Measurements from ENCODE around the gene AMFR. TPM values are rescaled to one million over a fixed set of nuclear protein-coding genes. Genes with fewer than 3 reads are reported as not detected.
A peak's percentile ranks its signal among the peaks of the same experiment; 100 is the strongest.

AMFR gene
- total RNA-seq, 1 experiment from 2014 or later: 209 TPM

GRCh38 chr16:56364865-56365264 is 60.5 kb downstream of the AMFR start:
- DNase-seq (ENCODE audit: extremely low read depth, low read depth): no peak

DNA sequence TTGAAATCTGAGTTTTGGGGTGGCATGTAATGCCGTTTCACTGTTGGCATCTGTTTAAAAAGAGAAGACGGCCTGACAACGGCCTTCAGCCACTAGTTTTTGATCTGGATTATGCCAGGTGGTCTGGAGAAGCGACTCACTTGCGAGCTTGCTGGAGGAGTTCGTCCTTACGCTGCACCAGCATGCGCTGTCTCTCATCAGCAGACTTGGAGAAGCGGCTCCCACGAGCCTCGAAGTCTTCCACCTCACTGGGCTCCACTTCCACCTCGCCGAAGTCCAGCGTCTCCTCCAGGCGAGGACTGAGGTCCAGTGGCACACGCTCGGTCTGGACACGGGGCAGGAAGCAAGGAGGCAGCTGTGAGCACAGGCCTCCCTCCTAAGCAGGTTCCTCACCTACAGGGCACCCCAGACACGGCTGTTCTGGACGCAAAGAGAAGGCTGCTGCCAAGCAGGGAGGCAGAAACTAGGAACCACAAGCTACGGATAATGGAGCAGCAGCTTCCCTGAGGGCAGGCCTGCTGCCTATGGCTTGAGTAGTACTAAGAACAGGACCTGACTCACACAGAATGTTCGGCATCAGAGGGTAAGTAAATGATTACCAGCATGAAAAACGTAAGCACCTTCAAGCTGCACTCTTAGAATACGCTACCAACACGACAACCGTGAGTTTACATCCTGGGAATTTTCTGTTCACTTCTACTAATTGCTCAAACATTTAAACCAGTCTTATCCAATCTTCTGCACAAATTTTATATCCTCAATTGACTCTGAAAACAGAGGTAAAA is 61.4 kb downstream of the AMFR start:
- no peak for DNase-seq (ENCODE audit: extremely low read depth, low read depth)

DNA sequence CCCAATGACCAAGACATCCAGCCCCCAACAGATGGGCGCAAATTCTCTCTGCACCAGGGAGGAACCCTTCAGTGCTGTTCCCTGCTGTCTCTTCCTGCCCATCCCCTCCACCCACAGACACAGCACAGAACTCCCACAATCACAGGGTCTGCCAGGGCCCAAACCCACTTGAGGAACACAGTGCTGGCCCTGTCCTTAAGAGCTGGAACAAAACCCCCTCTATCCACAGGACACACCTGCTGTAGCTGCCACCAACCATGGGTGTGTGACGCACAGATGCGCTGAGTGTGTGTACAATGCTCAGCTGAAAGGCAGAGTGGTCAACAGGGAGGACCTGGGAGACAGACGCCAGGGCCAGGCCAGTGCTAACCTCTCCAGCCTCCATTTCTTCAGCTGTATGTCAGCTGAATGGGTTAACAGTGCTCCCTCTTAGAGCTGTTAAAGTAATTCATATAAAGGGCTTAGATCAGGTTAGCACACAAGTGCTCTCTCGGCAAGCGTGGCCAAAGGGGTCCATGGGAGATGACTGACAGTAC is 62.1 kb downstream of the AMFR start:
- DNase-seq (ENCODE audit: extremely low read depth, low read depth): no peak

DNA sequence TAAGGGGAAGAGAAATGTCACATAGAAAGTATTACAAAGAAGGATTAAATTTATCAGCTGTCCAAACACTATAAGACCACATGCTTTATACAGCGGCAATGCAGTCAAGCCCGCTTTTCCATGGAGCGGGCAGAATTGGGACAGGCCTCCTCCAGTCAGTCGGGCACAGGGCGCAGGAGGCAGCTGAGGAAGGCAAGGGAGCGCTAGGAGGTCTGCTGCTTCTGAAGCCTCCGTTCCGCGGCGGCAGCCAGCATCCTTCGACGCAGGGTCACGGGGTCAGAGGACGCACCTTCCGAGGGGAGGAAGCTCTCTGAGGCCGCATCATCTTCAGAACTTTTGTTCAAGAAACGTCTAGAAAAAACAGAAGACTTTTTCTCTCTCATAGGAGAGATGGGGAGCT is 62.6 kb downstream of the AMFR start:
- no peak for DNase-seq (ENCODE audit: extremely low read depth, low read depth)

- no peak for DNase-seq (ENCODE audit: extremely low read depth, low read depth)
Observed at GRCh38 chr16:56362057-56362655, 63.2 kb downstream of the AMFR start.

- DNase-seq (ENCODE audit: extremely low read depth, low read depth): no peak
Observed at GRCh38 chr16:56360117-56361008, 65.0 kb downstream of the AMFR start.

DNA sequence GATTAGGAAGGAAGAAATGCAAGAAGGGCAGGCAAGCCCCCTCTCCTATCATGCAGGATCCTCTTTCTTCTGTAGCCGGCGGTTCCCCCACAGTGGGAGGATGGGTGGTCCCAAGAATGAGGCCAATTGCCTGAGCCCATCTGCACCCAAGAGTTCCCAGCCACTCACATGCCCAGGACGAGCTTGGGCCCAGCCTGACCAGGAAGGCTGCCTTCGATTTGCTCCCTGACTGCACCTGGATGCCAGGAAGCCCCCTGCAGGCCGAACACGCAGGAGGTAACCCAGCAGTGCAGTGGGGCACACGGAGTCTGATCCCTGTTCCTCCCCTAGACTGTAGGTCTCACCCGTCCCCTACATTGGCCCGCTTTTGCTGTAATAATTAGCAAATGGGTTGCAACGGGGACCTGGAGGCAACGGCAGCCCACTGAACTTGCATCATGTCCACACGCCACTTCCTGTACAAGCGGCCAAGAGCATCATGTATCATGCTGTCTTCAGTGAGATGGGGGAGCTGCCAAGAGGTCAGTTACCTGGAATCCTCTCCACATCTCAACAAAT is 67.5 kb downstream of the AMFR start:
- DNase-seq (ENCODE audit: extremely low read depth, low read depth): no peak

GRCh38 chr16:56357241-56357764 is 68.0 kb downstream of the AMFR start:
- DNase-seq (ENCODE audit: extremely low read depth, low read depth): no peak

DNA sequence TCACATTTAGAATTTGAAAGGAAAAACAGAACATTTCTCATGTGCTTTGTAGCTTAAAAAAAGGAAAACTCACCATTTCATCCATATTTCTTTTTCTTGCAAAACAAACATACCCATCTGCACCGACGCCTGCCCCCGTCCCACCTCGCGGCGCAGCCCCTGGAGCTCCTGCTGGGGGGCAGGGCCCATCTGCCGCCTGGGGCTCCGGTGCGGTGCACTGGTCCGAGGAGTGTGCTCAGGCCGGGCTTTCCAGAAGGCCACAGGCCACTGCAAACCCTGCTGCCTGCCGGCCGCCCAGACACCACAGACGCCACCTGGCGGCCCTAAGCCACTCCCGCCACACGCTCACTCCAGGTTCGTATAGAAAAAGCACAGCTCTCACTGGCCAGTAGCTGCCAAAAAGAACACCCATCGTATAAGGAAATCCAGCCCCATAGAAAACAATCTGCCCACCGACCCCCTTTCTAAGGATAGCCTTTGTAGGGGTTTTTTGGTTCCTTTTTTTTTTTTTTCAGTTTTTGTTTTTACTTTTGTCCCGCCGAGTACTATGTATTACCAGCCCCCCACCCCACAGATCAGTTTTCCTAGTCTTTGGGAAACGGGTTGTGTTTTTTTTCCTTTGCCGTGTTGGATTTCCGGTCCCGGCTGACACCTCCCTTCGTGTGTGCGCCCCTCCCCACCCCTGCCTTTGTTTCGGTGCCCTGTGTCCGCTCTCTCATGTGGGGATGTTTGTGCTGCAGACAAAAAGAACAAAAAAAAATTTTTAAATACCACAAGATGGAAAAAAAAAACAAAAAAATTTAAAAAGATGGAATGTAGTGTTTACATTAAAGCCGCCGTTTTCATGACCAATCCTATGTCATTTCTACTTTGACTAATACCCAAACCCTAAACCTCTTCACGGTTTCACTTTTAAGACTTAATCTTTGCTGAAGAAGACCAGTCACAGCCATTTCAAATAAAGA is 68.8 kb downstream of the AMFR start:
- peak; percentile 83 for DNase-seq (ENCODE audit: extremely low read depth, low read depth)

DNA sequence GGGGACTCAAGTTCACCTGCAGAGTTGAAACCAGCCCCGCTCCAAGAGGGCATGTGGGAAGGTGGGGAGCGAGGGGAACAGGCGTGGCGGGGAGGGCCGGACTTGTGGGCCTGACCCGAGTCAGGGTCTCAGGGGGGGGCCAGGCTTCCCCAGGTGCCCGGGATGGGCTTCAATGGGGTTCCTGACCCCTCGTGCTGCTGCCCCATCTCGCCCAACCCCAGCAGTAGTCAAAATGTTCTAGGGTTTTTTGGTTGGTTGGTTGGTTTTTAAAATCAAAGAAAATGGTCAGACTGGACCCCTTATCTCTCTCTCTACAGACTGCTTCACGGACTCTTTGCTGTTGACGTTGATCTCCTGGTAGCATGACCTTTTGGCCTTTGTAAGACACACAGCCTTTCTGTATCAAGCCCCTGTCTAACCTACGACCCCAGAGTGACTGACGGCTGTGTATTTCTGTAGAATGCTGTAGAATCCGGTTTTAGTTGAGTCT is 69.5 kb downstream of the AMFR start:
- no peak for DNase-seq (ENCODE audit: extremely low read depth, low read depth)

DNA sequence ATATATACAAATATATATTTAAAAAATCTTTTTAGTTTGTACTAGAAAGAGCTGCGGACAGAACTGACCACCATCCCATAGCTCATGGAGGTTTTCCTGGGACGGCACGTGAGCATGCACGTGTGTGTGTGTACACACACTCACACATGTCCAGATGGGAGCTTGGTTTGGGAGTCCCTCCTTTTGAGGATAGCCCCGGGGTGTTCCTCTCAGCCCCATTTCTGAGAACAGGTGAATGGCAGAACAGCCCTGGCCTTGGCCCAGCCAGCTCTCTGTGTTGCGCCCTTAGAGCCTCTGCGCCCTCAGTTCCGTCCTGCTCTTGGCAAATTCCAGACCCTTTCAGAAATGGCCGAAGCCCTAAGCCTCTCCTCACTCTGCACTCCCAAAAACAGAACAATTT is 70.1 kb downstream of the AMFR start:
- no peak for DNase-seq (ENCODE audit: extremely low read depth, low read depth)

GRCh38 chr16:56354746-56355145 is 70.6 kb downstream of the AMFR start:
- no peak for DNase-seq (ENCODE audit: extremely low read depth, low read depth)

DNA sequence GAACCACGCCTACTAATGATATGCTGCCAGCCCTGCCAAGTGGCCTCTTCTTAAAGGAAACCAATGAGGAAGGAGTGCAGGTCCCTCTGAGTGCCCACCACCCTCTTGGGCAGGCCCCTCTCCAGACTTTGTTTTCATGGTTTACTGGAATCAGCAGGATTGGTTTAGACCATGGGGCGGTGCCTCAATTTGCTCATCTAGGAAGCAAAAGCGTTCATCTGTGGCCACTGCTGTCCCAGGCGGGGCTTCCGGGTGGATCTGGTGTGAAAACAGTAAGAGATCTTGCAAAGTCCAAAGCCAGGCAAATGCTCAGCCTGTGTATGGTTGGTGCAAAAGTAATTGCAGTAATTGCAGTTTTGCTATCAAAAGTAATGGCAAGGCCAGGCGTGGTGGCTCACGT is 71.3 kb downstream of the AMFR start:
- no peak for DNase-seq (ENCODE audit: extremely low read depth, low read depth)

DNA sequence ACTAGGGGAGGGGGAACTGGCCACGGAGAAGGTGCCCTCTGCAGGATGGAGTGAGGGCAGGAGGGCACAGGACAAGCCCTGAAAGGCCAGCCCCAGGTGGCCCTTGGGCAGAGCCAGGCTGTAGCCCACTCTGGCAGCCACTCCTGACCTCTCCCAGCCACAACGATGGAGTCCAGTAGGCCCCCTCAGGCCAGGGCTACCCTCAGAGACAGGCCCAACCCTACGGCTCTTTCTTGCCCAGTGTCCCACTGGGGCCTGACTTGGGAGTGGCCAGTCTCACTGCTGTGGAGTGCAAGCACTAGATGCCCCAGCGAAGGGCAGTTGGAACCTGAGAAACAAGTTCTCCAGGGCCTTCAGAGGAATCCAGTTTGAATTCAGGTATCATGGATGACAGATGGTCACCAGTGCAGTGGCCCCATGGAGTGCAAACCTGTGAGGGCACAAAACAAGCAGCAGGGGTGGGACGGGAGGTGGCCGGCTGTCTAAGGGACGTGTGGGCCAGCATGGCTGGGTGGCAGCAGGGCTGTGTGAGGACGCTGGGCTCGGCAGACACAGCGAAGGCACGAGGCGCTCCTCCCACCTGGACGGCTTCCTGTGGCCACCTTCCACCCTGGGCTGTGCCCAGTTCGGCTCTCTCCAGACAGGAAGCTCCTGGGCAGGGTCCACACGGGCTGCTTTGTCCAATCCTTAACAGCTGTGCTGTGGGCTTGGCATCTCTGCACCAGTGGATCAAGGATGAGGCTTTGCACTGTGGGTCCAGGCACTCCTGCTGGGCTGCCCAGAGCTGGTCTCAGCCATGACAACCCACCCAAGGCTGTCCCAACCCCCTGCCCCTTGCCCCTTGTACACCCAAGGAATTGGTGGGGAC is 72.1 kb downstream of the AMFR start:
- no peak for DNase-seq (ENCODE audit: extremely low read depth, low read depth)

DNA sequence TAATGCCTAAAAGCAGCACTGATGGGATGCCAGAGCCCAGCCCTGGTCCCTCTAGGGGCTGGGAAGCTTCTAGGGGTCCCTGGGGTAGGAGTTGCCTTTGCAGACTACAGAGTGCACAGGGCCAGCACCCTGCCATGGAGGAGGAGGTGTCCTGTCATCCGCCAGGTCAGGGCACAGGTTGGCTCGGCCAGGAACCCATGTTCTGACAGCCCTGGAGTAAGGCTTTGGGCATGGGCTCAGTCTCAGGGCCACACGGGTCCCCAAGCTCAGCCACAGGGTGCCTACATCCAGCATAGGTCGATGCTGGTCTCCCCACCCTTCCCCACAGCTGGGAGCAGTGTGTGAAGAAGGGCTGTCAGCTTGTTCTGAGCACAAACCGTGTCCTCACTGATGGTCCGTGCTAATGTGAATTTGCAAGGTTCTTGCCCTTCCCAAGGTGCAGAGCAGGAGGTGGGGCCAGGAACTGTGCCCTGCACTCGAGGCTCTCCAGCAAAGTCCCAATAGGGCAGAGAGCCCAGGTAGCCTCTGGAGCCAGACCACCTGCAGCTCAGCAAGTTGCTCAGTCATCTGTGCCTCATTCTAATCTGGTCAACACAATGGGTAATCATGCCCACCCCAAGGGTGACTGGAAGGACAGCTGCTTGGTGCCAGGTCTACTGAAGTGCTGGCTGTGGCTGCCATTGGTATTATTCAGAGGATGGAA is 72.8 kb downstream of the AMFR start:
- no peak for DNase-seq (ENCODE audit: extremely low read depth, low read depth)

GRCh38 chr16:56351481-56351880 is 73.9 kb downstream of the AMFR start:
- DNase-seq (ENCODE audit: extremely low read depth, low read depth): no peak

DNA sequence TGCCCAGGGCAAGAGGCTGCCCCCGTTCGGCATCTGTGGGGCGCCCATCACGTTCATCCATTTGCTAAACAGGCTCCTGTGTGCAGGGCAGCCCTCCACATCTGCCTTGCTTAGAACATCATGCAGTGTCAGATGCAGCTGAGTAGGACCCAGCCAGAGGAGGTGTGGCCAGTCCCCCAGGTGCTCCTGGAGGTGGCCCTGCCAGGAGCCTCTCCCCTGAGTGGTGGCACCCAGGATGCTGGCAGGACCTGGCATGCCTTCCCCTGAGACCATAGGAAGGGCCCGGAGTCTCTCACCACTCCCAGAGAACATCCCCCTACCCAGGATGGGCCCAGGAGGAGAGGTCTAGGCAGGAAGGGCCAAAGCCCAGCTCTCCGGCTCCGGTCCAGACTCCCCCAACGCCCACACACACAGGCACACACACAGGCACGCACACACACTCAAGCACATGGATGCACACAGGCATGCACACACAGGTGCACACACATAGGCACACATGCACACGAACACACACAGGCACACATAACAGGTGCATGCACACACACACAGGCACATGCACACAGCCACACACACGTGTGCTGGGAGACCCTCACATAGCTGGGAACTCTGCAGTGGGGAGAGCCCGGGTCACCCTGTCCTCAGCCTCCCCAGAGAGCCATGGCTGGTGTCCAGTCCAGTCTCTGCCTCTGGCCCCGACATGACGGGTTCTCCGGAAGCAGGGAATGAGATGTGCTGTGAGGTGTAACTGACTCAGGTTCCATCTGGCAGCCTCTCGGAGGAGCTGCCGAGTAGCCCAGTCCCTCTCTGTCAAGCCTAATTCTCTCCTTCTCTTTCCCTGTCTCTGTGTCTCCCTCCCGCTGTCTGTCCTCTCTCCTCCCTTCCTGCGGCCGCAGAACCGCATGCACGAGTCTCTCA is 74.6 kb downstream of the AMFR start:
- no peak for DNase-seq (ENCODE audit: extremely low read depth, low read depth)

Measured in NCI-H460 (cell line).